ENCODE data around the gene DIP2C.

GRCh38 chr10:494556-494955 lies 194.9 kb downstream of the DIP2C start:
- no peak for TF ChIP-seq CTCF (IDR thresholded peaks at IDR 0.05)
- no peak for TF ChIP-seq TCF12 (IDR thresholded peaks at IDR 0.05)
- TF ChIP-seq TAF1 (IDR thresholded peaks at IDR 0.05; ENCODE audit: borderline replicate concordance, low read depth, low read length): no peak
- no peak for TF ChIP-seq YY1 (IDR thresholded peaks at IDR 0.05; ENCODE audit: low read depth)
- TF ChIP-seq, protein P1, sequence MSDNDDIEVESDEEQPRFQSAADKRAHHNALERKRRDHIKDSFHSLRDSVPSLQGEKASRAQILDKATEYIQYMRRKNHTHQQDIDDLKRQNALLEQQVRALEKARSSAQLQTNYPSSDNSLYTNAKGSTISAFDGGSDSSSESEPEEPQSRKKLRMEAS (IDR thresholded peaks at IDR 0.05; ENCODE audit: low read depth): no peak
- no peak for TF ChIP-seq POLR2AphosphoS5 (IDR thresholded peaks at IDR 0.05; ENCODE audit: low read depth, low read length)
- TF ChIP-seq, protein P2, sequence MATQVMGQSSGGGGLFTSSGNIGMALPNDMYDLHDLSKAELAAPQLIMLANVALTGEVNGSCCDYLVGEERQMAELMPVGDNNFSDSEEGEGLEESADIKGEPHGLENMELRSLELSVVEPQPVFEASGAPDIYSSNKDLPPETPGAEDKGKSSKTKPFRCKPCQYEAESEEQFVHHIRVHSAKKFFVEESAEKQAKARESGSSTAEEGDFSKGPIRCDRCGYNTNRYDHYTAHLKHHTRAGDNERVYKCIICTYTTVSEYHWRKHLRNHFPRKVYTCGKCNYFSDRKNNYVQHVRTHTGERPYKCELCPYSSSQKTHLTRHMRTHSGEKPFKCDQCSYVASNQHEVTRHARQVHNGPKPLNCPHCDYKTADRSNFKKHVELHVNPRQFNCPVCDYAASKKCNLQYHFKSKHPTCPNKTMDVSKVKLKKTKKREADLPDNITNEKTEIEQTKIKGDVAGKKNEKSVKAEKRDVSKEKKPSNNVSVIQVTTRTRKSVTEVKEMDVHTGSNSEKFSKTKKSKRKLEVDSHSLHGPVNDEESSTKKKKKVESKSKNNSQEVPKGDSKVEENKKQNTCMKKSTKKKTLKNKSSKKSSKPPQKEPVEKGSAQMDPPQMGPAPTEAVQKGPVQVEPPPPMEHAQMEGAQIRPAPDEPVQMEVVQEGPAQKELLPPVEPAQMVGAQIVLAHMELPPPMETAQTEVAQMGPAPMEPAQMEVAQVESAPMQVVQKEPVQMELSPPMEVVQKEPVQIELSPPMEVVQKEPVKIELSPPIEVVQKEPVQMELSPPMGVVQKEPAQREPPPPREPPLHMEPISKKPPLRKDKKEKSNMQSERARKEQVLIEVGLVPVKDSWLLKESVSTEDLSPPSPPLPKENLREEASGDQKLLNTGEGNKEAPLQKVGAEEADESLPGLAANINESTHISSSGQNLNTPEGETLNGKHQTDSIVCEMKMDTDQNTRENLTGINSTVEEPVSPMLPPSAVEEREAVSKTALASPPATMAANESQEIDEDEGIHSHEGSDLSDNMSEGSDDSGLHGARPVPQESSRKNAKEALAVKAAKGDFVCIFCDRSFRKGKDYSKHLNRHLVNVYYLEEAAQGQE (IDR thresholded peaks at IDR 0.05; ENCODE audit: low read depth, low read length): no peak
